H9 (cell line): ENCODE results near the gene CHI3L2. TPM values are rescaled to one million over a fixed set of nuclear protein-coding genes. Genes with fewer than 3 reads are reported as not detected.

Experiments
- DNase-seq: peaks from one replicate; pipeline ENCODE4 v3.0.0-alpha.2; 2017
- H2AFZ ChIP-seq: one replicate; pipeline ENCODE4 v1.6.1; 2013; ENCODE audit warnings: mild to moderate bottlenecking, low read length, control low read depth, moderate library complexity
- H2AK5ac ChIP-seq: 2 replicates; pipeline ENCODE4 v1.6.1; 2013; ENCODE audit warnings: low read length, control low read depth, mixed read lengths; ENCODE audit not compliant: insufficient read length
- H2BK120ac ChIP-seq: one replicate; pipeline ENCODE4 v1.6.1; 2013; ENCODE audit warnings: low read depth, mild to moderate bottlenecking, low read length, control low read depth, inconsistent platforms; ENCODE audit not compliant: poor library complexity, severe bottlenecking
- H2BK12ac ChIP-seq: 2 replicates; pipeline ENCODE4 v1.6.1; 2013; ENCODE audit warnings: low read length, control low read depth, mixed read lengths, low read depth; ENCODE audit not compliant: insufficient read length
- H2BK15ac ChIP-seq: 2 replicates; pipeline ENCODE4 v1.6.1; 2013; ENCODE audit warnings: low read depth, low read length, control low read depth
- H2BK20ac ChIP-seq: one replicate; pipeline ENCODE4 v1.6.1; 2013; ENCODE audit warnings: low read depth, mild to moderate bottlenecking, low read length, control low read depth, inconsistent platforms; ENCODE audit not compliant: poor library complexity, severe bottlenecking
- H2BK5ac ChIP-seq: 2 replicates; pipeline ENCODE4 v1.6.1; 2013; ENCODE audit warnings: low read length, control low read depth, mixed read lengths; ENCODE audit not compliant: insufficient read length
- H3K14ac ChIP-seq: 2 replicates; pipeline ENCODE4 v1.6.1; 2013; ENCODE audit warnings: low read length, control low read depth; ENCODE audit not compliant: insufficient read depth
- H3K18ac ChIP-seq: 2 replicates; pipeline ENCODE4 v1.6.1; 2013; ENCODE audit warnings: low read depth, mild to moderate bottlenecking, mixed read lengths, low read length, control low read depth; ENCODE audit not compliant: insufficient read length
- H3K23ac ChIP-seq: 2 replicates; pipeline ENCODE4 v1.6.1; 2013; ENCODE audit warnings: low read length, control low read depth, mixed read lengths, low read depth; ENCODE audit not compliant: insufficient read length
- H3K23me2 ChIP-seq: 2 replicates; pipeline ENCODE4 v1.6.1; 2013; ENCODE audit warnings: low read depth, mild to moderate bottlenecking, mixed read lengths, low read length, control low read depth; ENCODE audit not compliant: insufficient read length, poor library complexity, severe bottlenecking
- H3K27ac ChIP-seq: 2 replicates; pipeline ENCODE4 v1.5.1; 2013; ENCODE audit warnings: low read length, control low read depth, mixed read lengths, low read depth; ENCODE audit not compliant: insufficient read length
- H3K27me3 ChIP-seq: 2 replicates; pipeline ENCODE4 v1.6.1; 2013; ENCODE audit warnings: low read length, control low read depth, inconsistent platforms; ENCODE audit not compliant: insufficient read depth
- H3K4ac ChIP-seq: 2 replicates; pipeline ENCODE4 v1.6.1; 2013; ENCODE audit warnings: low read depth, mild to moderate bottlenecking, control low read depth, inconsistent platforms, low read length, moderate library complexity
- H3K4me1 ChIP-seq: 2 replicates; pipeline ENCODE4 v1.6.1; 2013; ENCODE audit warnings: low read length, control low read depth, inconsistent platforms; ENCODE audit not compliant: insufficient read depth
- H3K4me2 ChIP-seq: 2 replicates; pipeline ENCODE4 v1.6.1; 2013; ENCODE audit warnings: low read length, control low read depth, mixed read lengths; ENCODE audit not compliant: insufficient read length, insufficient read depth
- H3K56ac ChIP-seq: 2 replicates; pipeline ENCODE4 v1.6.1; 2013; ENCODE audit warnings: low read depth, mild to moderate bottlenecking, mixed read lengths, low read length, control low read depth; ENCODE audit not compliant: insufficient read length
- H3K79me1 ChIP-seq: 2 replicates; pipeline ENCODE4 v1.6.1; 2013; ENCODE audit warnings: low read depth, mild to moderate bottlenecking, moderate library complexity, low read length, control low read depth, inconsistent platforms; ENCODE audit not compliant: insufficient read depth, poor library complexity, severe bottlenecking
- H3K79me2 ChIP-seq: 2 replicates; pipeline ENCODE4 v1.6.1; 2013; ENCODE audit warnings: low read length, control low read depth, inconsistent platforms; ENCODE audit not compliant: insufficient read depth
- H3K9ac ChIP-seq: 2 replicates; pipeline ENCODE4 v1.6.1; 2013; ENCODE audit warnings: low read length, control low read depth, mixed read lengths; ENCODE audit not compliant: insufficient read length; ENCODE audit errors: extremely low read depth
- H3K9me3 ChIP-seq: one replicate; pipeline ENCODE4 v1.6.1; 2013; ENCODE audit warnings: low read depth, low read length, inconsistent platforms; ENCODE audit not compliant: control insufficient read depth
- H3T11ph ChIP-seq: one replicate; pipeline ENCODE4 v1.6.1; 2013; ENCODE audit warnings: mild to moderate bottlenecking, low read length, control low read depth, inconsistent platforms
- H4K20me1 ChIP-seq: one replicate; pipeline ENCODE4 v1.6.1; 2013; ENCODE audit not compliant: control insufficient read depth, insufficient read length, insufficient read depth
- H4K5ac ChIP-seq: 2 replicates; pipeline ENCODE4 v1.6.1; 2013; ENCODE audit warnings: low read depth, mild to moderate bottlenecking, mixed read lengths, low read length, control low read depth; ENCODE audit not compliant: insufficient read length
- H4K8ac ChIP-seq: replicated peaks from 2 replicates; pipeline ENCODE4 v1.6.1; 2013; ENCODE audit warnings: low read length, control low read depth, mixed read lengths, low read depth; ENCODE audit not compliant: insufficient read length
- H4K91ac ChIP-seq: 2 replicates; pipeline ENCODE4 v1.6.1; 2013; ENCODE audit warnings: low read depth, mild to moderate bottlenecking, moderate library complexity, mixed read lengths, low read length, control low read depth; ENCODE audit not compliant: insufficient read length
- H3K27ac Mint-ChIP-seq, 3 experiments: 2 replicates in 2 of 3; 3 replicates in 1 of 3; pipeline ENCODE4 v1.8.0; 2020 to 2021; ENCODE audit warnings: mixed read lengths in 3 of 3, mild to moderate bottlenecking in 1 of 3, moderate library complexity in 1 of 3
- H3K27me3 Mint-ChIP-seq: 2 replicates; pipeline ENCODE4 v1.8.0; 2021; ENCODE audit warnings: low read depth, mild to moderate bottlenecking, moderate library complexity, mixed read lengths
- H3K36me3 Mint-ChIP-seq, 3 experiments: 2 replicates in 2 of 3; 3 replicates in 1 of 3; pipeline ENCODE4 v1.8.0; 2020 to 2021; ENCODE audit warnings: low read depth in 3 of 3, mixed read lengths in 3 of 3; ENCODE audit not compliant: insufficient read depth in 1 of 3
- H3K4me1 Mint-ChIP-seq, 2 experiments: 2 replicates each; pipeline ENCODE4 v1.8.0; 2020; ENCODE audit warnings: mixed read lengths in 2 of 2
- H3K4me3 Mint-ChIP-seq, 2 experiments: 2 replicates in 1 of 2; 3 replicates in 1 of 2; pipeline ENCODE4 v1.8.0; 2020 to 2021; ENCODE audit warnings: mild to moderate bottlenecking in 2 of 2, mixed read lengths in 2 of 2, moderate library complexity in 1 of 2
- H3K9me3 Mint-ChIP-seq, 2 experiments: 2 replicates in 1 of 2; 3 replicates in 1 of 2; pipeline ENCODE4 v1.8.0; 2020; ENCODE audit warnings: mild to moderate bottlenecking in 2 of 2, mixed read lengths in 2 of 2, moderate library complexity in 1 of 2
- CTCF ChIP-seq: fragments of 200-600 bp; sonication (generic); conservative IDR thresholded peaks from 3 replicates; pipeline ENCODE4 v1.8.0; 2021; ENCODE audit warnings: antibody characterized with exemption, mild to moderate bottlenecking
- WGBS: extraction: QIAGEN DNeasy Blood & Tissue Kit; methylation state at CpG from one replicate; pipeline ENCODE4 v1.1.7; 2013; ENCODE audit warnings: missing lambda C conversion rate, low lambda C conversion rate, mixed read lengths; ENCODE audit not compliant: insufficient read length; ENCODE audit errors: extremely low coverage; 5-methylcytosine and 5-hydroxymethylcytosine counted together
- total RNA-seq: library from RNA; stranded (reverse); gene quantifications from 2 replicates; pipeline ENCODE4 v1.2.1, GENCODE V29; 2021

The CHI3L2 gene
- total RNA-seq, 1 experiment from 2014 or later: not detected

GRCh38 chr1:111227851-111228747 is 586 bp downstream of the CHI3L2 start:
- no peak overlapping the region for H2BK120ac ChIP-seq
- no peaks in the 10 kb centered on the region for H4K20me1 ChIP-seq
- no peak for TF ChIP-seq CTCF
- H3K23ac ChIP-seq: no peak overlapping the region
- no peak overlapping the region for H2BK20ac ChIP-seq
- H3K36me3 Mint-ChIP-seq: no peaks in the 10 kb centered on the region; a peak in 1 of 7 replicates
- no peak overlapping the region for H3K4me2 ChIP-seq
- H3K9me3 Mint-ChIP-seq: no peaks in the 10 kb centered on the region
- H3K4me1 Mint-ChIP-seq: peaks cover 18 to 26% of the 10 kb centered on the region in 2 experiments
- H3K23me2 ChIP-seq: no peaks in the 10 kb centered on the region
- no peak overlapping the region for H2BK15ac ChIP-seq
- no peak overlapping the region for H3T11ph ChIP-seq
- DNase-seq: no peak
- WGBS: no CpG with 5 or more reads among the region's 6 CpGs
- H3K14ac ChIP-seq: no peak overlapping the region
- H2BK5ac ChIP-seq: no peak overlapping the region
- H2AFZ ChIP-seq: no peak overlapping the region
- no peak overlapping the region for H2BK12ac ChIP-seq
- no peaks in the 10 kb centered on the region for H3K27me3 ChIP-seq
- H3K4ac ChIP-seq: no peak overlapping the region
- no peak overlapping the region for H3K4me3 Mint-ChIP-seq
- no peak overlapping the region for H4K5ac ChIP-seq
- no peak overlapping the region for H3K9ac ChIP-seq
- H3K79me2 ChIP-seq: no peaks in the 10 kb centered on the region
- no peaks in the 10 kb centered on the region for H3K79me1 ChIP-seq
- H3K4me1 ChIP-seq: peaks cover 2% of the 10 kb centered on the region
- H3K27ac Mint-ChIP-seq: no peak overlapping the region
- no peak overlapping the region for H4K91ac ChIP-seq
- H4K8ac ChIP-seq: no peak overlapping the region
- no peak overlapping the region for H2AK5ac ChIP-seq
- peaks cover 18% of the 10 kb centered on the region for H3K27me3 Mint-ChIP-seq
- H3K27ac ChIP-seq: no peak overlapping the region
- no peak overlapping the region for H3K56ac ChIP-seq
- no peak overlapping the region for H3K18ac ChIP-seq
- H3K9me3 ChIP-seq: no peaks in the 10 kb centered on the region
